ENCODE measurements around the gene NPLOC4. TPM values are rescaled to one million over a fixed set of nuclear protein-coding genes. Genes with fewer than 3 reads are reported as not detected.
"Not testable (repeated sequence)": the region's sequence is repeated elsewhere in the genome, so short reads cannot be mapped to it uniquely, and the experiment has no call there.

NPLOC4 gene
- total and polyA plus RNA-seq, 2 experiments from 2014 or later, result 51.4 to 64.6 TPM

- H3K9ac ChIP-seq, result no peak overlapping the region
- H3K4me3 ChIP-seq, result no peak overlapping the region
- WGBS, 2 experiments (ENCODE audit: low coverage in 1 of 2, low lambda C conversion rate in 2 of 2, missing lambda C conversion rate in 2 of 2), result 46 to 49% methylated on average over 21 of the region's 21 CpGs
- no peak for TF ChIP-seq EZH2phosphoT487 (IDR thresholded peaks at IDR 0.05; ENCODE audit: insufficient read depth, low read depth)
- TF ChIP-seq EZH2 (IDR thresholded peaks at IDR 0.05; ENCODE audit: insufficient read depth, poor library complexity, severe bottlenecking), result no peak
- no peak overlapping the region for H3K4me2 ChIP-seq (ENCODE audit: unreplicated experiment)
- DNase-seq, result no peak
- H3K27me3 ChIP-seq (replicated peaks; ENCODE audit: insufficient read depth), result no peaks in the 10 kb centered on the region
- H3K9me2 ChIP-seq (ENCODE audit: insufficient read depth), result no peaks in the 10 kb centered on the region
- H4K20me1 ChIP-seq (ENCODE audit: insufficient read depth), result no peaks in the 10 kb centered on the region
- no peaks in the 10 kb centered on the region for H3K9me3 ChIP-seq (ENCODE audit: low read depth)
- no peaks in the 10 kb centered on the region for H3F3A ChIP-seq (ENCODE audit: insufficient read depth)
- no peaks in the 10 kb centered on the region for H3K36me3 ChIP-seq (ENCODE audit: low read depth)
- no peaks in the 10 kb centered on the region for H3K79me2 ChIP-seq (ENCODE audit: insufficient read depth)
- H3K4me1 ChIP-seq (ENCODE audit: insufficient read depth), result no peaks in the 10 kb centered on the region
- no peak overlapping the region for H2AFZ ChIP-seq
- in situ Hi-C loops (cut with MboI), result no loop called here
- H3K27ac ChIP-seq, result no peak overlapping the region
Observed at GRCh38 chr17:81533339-81534141, 103.4 kb downstream of the NPLOC4 start.

- H3K9ac ChIP-seq, result no peak overlapping the region
- no peak overlapping the region for H3K4me2 ChIP-seq (ENCODE audit: unreplicated experiment)
- TF ChIP-seq EZH2 (IDR thresholded peaks at IDR 0.05; ENCODE audit: insufficient read depth, poor library complexity, severe bottlenecking), result no peak
- no peak for TF ChIP-seq EZH2phosphoT487 (IDR thresholded peaks at IDR 0.05; ENCODE audit: insufficient read depth, low read depth)
- H3K36me3 ChIP-seq (ENCODE audit: low read depth), result no peaks in the 10 kb centered on the region
- 0 out of 2 replicates have a peak, but pooled peaks cover under 1% of the 10 kb centered on the region for H3K4me1 ChIP-seq (ENCODE audit: insufficient read depth)
- H3F3A ChIP-seq (ENCODE audit: insufficient read depth), result no peaks in the 10 kb centered on the region
- no peaks in the 10 kb centered on the region for H3K79me2 ChIP-seq (ENCODE audit: insufficient read depth)
- 87 to 91% methylated on average over 10 to 11 of the region's 11 CpGs for WGBS, 2 experiments (ENCODE audit: low coverage in 1 of 2, low lambda C conversion rate in 2 of 2, missing lambda C conversion rate in 2 of 2)
- in situ Hi-C loops (cut with MboI), result no loop called here
- no peaks in the 10 kb centered on the region for H3K9me3 ChIP-seq (ENCODE audit: low read depth)
- no peak for DNase-seq
- H3K4me3 ChIP-seq, result no peak overlapping the region
- no peaks in the 10 kb centered on the region for H3K9me2 ChIP-seq (ENCODE audit: insufficient read depth)
- H3K27me3 ChIP-seq (replicated peaks; ENCODE audit: insufficient read depth), result no peaks in the 10 kb centered on the region
- H3K27ac ChIP-seq, result no peak overlapping the region
- no peak overlapping the region for H2AFZ ChIP-seq
- no peaks in the 10 kb centered on the region for H4K20me1 ChIP-seq (ENCODE audit: insufficient read depth)
Observed at GRCh38 chr17:81532490-81533287, 104.2 kb downstream of the NPLOC4 start.

- H3K36me3 ChIP-seq (ENCODE audit: low read depth); H3F3A ChIP-seq (ENCODE audit: insufficient read depth); H3K9me2 ChIP-seq (ENCODE audit: insufficient read depth); H3K27me3 ChIP-seq (replicated peaks; ENCODE audit: insufficient read depth); H3K27ac ChIP-seq; H3K9me3 ChIP-seq (ENCODE audit: low read depth); H3K4me3 ChIP-seq; H3K4me2 ChIP-seq (ENCODE audit: unreplicated experiment); H3K4me1 ChIP-seq (ENCODE audit: insufficient read depth); H2AFZ ChIP-seq; DNase-seq; H3K79me2 ChIP-seq (ENCODE audit: insufficient read depth); H4K20me1 ChIP-seq (ENCODE audit: insufficient read depth); in situ Hi-C loops (cut with MboI); H3K9ac ChIP-seq: not testable (repeated sequence)
- WGBS, 2 experiments (ENCODE audit: low coverage in 1 of 2, low lambda C conversion rate in 2 of 2, missing lambda C conversion rate in 2 of 2), result 94 to 100% methylated on average over 1 to 3 of the region's 3 CpGs
Observed at GRCh38 chr17:81531998-81532404, 104.9 kb downstream of the NPLOC4 start.

GRCh38 chr17:81531013-81531412 lies 105.9 kb downstream of the NPLOC4 start:
- H3K4me1 ChIP-seq (ENCODE audit: insufficient read depth); DNase-seq; H3K9ac ChIP-seq; H3K4me3 ChIP-seq; in situ Hi-C loops (cut with MboI); H3K27ac ChIP-seq; H4K20me1 ChIP-seq (ENCODE audit: insufficient read depth); H3F3A ChIP-seq (ENCODE audit: insufficient read depth); H3K9me2 ChIP-seq (ENCODE audit: insufficient read depth); H3K4me2 ChIP-seq (ENCODE audit: unreplicated experiment); H3K27me3 ChIP-seq (replicated peaks; ENCODE audit: insufficient read depth); H2AFZ ChIP-seq; H3K9me3 ChIP-seq (ENCODE audit: low read depth); H3K36me3 ChIP-seq (ENCODE audit: low read depth); H3K79me2 ChIP-seq (ENCODE audit: insufficient read depth): not testable (repeated sequence)
- WGBS, 2 experiments (ENCODE audit: low coverage in 1 of 2, low lambda C conversion rate in 2 of 2, missing lambda C conversion rate in 2 of 2), result 79 to 84% methylated on average over 5 to 6 of the region's 6 CpGs

All from GM23248 (cell line).